SIG-M5 treated with dmso at 0.1 percent for 504 hours (cell line): ENCODE measurements around the gene SPATA21.

Source experiments
- DNase-seq: peaks from one replicate; lab custom pipeline; 2025; ENCODE audit not compliant: unreplicated experiment; lab: John Stamatoyannopoulos, UW

The SPATA21 gene

GRCh38 chr1:16422041-16422440 is 15.2 kb downstream of the SPATA21 start:
- DNase-seq = no peak

DNA sequence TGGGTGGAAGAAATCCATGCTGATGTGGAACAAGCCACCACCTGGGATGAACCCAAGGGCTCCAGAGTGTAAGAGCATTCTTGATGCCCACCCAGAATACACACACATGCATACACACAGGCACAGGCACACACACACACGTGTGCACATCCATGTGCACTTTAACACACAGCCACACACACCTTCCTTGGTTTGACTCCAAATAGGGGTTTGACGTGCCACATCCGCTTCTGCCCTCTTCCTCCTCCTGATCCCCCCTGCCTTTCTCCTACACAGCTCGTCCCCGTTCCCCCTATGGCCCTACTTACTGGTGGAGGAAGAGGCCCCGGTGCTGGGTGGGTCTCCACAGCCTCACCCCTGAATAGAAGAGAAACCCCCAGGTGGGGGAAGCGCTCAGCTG is 16.0 kb downstream of the SPATA21 start:
- DNase-seq = no peak

DNA sequence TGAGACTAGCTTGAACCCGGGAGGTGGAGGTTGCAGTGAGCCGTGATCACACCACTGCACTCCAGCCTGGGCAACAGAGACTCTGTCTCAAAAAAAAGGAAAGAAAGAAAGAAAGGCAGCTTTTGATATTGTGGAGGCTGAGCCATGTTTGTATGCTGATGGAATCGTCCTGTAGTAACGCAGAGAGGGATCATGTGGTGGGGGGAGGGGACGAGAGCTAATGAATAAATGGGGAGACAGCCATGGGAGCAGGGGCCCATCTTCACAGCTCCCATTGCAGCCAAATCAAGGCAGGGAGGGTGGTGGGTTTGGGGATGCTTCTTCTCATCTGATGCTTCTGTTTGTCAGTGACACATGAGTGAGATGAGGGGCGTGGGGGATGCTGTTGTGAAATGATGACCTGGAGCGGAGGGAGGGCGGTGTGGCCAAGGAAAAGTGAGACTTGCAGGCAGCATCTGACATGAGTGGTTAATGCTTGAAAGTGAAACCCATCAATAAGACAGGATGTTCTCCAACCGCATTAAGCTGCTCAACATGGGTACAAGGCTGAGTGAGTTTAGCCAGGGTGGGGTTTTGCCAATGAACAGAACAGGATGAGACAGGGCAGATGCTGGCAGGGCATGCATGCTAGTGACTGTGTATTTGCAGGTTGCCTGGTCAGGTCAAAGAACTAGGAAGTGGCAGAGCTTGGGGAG is 16.7 kb downstream of the SPATA21 start:
- peak; percentile 10 for DNase-seq

- peak; percentile 11 for DNase-seq
Measured at GRCh38 chr1:16418823-16419425, 18.3 kb downstream of the SPATA21 start.

- no peak for DNase-seq
Measured at GRCh38 chr1:16413191-16413590, 24.0 kb downstream of the SPATA21 start.

DNA sequence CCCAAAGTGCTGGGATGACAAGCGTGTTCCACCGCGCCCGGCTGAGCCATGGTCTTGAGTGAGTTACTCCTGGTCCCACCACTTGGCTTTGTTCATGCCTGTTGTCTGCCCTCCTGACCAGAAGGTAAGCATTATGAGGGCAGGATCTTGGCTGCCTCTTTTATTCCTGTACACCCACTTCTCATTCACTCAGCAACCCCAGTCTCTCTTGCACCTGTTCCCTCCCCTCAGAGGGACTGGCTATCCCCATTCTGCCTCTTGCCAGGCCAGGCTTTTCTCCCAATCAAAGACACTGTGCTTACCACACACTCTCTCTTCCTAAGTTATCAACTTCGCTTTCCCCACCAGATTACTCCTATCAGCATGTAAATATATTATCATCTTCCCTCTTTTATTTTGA is 26.4 kb downstream of the SPATA21 start:
- no peak for DNase-seq

DNA sequence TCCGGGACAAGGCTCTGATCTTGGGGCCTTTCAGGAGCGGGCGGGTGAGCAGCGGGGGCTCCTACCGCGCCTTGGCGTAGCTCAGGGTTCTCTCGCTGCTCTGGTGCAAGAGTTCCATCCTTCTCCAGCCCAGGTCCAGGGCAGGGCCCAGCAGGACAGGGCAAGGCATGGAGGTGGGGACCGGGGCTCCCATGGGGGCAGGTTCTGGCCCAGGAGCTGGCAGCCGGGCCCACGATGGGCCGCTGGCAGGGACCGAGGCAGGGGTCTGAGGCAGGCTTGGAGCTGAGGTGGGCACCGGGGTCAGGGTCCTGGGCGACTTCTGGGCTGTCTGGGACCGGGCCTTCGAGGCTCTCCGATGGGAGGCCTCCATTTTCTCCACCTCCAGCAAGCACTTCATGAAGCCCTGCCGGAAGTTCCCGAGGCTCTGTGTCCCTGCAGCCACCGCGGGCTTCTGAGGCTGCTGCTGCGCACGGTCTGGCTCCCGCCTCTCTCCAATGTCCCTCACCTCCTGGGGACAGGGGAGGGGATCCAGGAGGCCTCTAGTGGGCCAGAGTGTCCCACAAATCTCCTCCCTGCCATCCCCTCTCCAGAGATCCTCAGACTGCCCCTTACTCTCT is 27.6 kb downstream of the SPATA21 start:
- DNase-seq = no peak

DNA sequence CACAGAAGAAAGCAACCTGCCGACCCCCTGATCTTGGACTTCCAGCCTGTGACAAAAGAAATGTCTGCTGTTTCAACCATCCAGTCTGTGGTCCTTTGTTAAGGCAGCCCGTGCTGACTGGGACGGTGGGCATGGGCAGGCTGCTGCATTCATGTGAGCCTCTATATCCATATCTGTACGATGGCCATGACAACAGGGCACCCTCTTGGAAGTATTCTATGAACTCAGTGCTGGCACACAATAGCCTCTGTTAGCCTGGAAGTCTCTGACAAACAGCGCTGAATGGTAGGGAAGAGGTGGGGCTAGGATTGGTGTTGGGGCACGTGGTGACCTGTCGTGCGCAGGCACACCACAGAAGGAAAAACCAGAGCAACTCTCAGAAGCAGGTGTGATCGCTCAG is 30.4 kb downstream of the SPATA21 start:
- DNase-seq = no peak

- DNase-seq = no peak
Measured at GRCh38 chr1:16405441-16405840, 31.8 kb downstream of the SPATA21 start.

- DNase-seq = no peak
Measured at GRCh38 chr1:16402742-16403141, 34.5 kb downstream of the SPATA21 start.

- no peak for DNase-seq
Measured at GRCh38 chr1:16398371-16398953, 38.8 kb downstream of the SPATA21 start.

- DNase-seq = no peak
Measured at GRCh38 chr1:16397120-16397519, 40.1 kb downstream of the SPATA21 start.

GRCh38 chr1:16396591-16396990 is 40.6 kb downstream of the SPATA21 start:
- DNase-seq = no peak

DNA sequence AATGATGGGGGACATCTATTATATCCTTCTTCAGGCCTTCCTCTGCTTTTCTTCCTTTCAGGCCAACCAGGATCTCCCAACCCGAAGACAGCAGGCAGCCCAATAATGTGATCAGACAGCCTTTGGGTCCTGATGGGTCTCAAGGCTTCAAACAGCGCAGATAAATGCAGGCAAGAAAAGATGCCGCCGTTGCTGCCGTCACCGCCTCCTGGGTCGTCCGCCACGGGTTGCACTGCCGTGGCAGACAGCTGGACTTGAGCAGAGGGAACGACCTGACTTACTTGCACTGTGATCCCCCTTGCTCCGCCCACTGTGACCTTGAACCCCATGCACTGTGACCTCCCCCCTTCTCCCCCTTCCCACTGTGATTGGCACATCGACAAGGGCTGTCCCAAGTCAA is 42.2 kb downstream of the SPATA21 start:
- no peak for DNase-seq

GRCh38 chr1:16393570-16394521 is 43.4 kb downstream of the SPATA21 start:
- no peak for DNase-seq

DNA sequence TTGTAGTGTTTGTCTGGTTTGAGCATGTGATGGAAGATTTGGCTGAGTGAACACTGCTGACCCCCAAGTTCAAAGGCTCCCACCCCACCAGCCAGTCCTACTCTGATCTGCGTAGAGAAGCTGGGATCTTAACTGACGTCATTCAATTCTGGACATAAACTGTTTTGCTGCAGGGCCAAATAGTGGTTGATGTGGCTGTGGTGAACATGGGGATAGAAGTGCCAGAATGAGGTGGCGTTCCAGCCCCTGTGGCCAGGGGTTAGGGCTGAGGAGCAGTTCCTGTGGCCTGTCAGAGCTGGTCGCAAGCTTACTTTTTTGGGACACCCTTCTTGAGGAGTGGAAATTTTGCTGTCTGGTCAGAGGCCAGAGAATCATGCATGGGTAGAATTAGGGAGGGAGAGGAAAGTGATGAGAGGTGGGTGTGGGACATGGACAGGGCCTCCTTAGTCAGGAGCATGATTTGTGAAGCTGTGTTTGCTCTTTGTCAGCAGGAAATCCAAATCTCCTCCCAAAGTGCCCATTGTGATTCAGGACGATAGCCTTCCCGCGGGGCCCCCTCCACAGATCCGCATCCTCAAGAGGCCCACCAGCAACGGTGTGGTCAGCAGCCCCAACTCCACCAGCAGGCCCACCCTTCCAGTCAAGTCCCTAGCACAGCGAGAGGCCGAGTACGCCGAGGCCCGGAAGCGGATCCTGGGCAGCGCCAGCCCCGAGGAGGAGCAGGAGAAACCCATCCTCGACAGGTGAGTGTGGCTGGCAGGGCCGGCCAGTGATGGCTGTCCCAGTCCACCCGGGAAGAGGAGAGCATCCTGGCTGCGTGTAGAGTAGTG is 44.3 kb downstream of the SPATA21 start:
- DNase-seq = no peak

DNA sequence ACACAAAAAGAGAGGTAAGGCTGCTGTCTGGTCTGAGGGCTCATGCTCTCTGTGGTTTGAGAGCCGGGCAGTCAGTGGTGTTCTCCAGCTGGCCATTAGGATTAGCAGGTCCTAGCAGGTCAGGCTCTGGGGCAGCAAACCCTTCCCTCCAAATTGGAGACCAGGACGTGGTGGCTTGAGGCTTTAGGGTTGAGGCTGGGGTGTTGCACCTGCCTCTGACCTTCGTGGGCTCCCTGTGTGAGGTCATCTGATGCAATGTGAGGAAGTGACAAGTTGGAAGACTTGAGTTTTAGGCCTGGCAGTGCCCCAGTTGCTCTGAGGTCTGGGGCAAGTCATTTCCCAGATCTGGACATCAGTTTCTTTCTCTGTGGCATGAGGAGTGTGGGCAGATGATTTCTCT is 45.8 kb downstream of the SPATA21 start:
- no peak for DNase-seq

GRCh38 chr1:16387201-16388188 is 49.7 kb downstream of the SPATA21 start:
- no peak for DNase-seq
